NB4 (cell line): ENCODE data around the gene BAIAP3.
A peak's percentile ranks its signal among the peaks of the same experiment; 100 is the strongest.

Experiments used
- DNase-seq: peaks from one replicate; pipeline ENCODE4 v3.0.0; 2010; ENCODE audit warnings: low read depth
- H3K4me3 ChIP-seq: one replicate; pipeline ENCODE4 v1.5.1; 2011; ENCODE audit warnings: mild to moderate bottlenecking, low read depth, low read length, moderate library complexity
- MYC ChIP-seq: IDR thresholded peaks from 2 replicates; pipeline ENCODE4 v1.6.1; 2011; ENCODE audit warnings: low read depth, low read length
- POLR2A ChIP-seq: IDR thresholded peaks from 2 replicates; pipeline ENCODE4 v1.6.1; 2011; ENCODE audit warnings: mild to moderate bottlenecking; ENCODE audit not compliant: insufficient read length; ENCODE audit errors: extremely low read depth
- TF ChIP-seq, protein P1 (sequence below): IDR thresholded peaks from 2 replicates; pipeline ENCODE4 v1.6.1; 2011; ENCODE audit warnings: low read depth, low read length
- TF ChIP-seq, protein P2 (sequence below): IDR thresholded peaks from one replicate; pipeline ENCODE4 v1.5.1; 2012; ENCODE audit warnings: low read depth, low read length

BAIAP3 gene

DNA sequence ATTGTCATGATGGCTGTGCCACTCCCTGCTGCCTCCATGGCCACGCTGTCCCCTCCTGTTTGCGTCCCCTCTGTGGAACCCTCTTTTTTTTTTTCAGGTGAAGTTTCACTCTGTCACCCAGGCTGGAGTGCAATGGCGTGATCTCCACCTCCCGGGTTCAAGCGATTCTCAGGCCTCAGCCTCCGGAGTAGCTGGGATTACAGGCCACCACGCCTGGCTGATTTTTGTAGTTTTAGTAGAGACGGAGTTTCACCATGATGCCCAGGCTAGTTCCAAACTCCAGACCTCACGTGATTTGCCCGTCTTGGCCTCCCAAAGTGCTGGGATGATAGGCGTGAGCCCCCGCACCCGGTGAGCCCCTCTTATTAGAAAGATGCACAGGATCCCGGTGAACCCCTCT is 35.0 kb upstream of the BAIAP3 start:
- TF ChIP-seq, protein P1, sequence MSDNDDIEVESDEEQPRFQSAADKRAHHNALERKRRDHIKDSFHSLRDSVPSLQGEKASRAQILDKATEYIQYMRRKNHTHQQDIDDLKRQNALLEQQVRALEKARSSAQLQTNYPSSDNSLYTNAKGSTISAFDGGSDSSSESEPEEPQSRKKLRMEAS: no peak
- TF ChIP-seq, protein P2, sequence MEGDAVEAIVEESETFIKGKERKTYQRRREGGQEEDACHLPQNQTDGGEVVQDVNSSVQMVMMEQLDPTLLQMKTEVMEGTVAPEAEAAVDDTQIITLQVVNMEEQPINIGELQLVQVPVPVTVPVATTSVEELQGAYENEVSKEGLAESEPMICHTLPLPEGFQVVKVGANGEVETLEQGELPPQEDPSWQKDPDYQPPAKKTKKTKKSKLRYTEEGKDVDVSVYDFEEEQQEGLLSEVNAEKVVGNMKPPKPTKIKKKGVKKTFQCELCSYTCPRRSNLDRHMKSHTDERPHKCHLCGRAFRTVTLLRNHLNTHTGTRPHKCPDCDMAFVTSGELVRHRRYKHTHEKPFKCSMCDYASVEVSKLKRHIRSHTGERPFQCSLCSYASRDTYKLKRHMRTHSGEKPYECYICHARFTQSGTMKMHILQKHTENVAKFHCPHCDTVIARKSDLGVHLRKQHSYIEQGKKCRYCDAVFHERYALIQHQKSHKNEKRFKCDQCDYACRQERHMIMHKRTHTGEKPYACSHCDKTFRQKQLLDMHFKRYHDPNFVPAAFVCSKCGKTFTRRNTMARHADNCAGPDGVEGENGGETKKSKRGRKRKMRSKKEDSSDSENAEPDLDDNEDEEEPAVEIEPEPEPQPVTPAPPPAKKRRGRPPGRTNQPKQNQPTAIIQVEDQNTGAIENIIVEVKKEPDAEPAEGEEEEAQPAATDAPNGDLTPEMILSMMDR: no peak
- TF ChIP-seq POLR2A: no peak
- no peak for TF ChIP-seq MYC
- DNase-seq: no peak
- no peak overlapping the region for H3K4me3 ChIP-seq

DNA sequence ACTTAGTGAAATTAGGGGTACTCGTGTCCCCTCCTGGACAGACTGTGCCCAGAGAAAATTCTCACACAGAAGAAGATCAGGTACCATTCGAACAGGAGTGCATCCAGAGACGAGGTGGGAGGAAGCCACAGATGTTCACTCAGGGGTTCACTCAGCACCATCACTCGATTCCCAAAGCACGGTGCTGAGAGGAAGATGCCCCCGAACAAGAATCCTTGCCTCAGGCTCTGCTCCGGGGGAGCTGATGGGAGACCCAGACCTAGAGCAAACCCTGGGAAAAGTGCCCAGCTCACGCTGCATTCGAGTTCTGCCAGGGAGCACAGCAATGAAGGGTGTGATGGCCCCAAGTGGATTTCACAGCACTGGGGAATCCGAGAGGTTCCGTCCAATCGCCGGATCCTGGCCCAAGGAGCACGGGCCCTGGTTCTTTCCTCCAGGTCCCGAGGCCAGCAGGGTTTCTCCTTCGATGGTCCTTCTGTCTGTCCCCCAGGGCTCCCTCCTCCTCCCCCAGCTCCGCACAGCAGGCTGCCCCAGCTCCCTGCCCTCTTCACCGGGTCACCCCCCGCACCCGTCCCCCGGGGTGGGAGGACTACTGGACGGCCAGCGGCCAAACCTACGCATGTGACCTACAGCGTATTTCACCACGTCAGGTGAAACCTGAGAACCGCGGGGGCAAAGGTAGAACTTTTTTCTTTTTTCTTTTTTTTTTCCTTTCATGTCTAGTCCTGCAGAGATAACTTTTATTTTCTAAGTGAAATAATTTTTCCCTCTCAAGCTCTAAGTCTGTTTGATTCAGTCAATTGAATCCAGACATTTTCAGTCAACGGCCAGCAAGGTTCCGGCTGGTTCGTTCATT is 34.2 kb upstream of the BAIAP3 start:
- TF ChIP-seq POLR2A: no peak
- TF ChIP-seq, protein P2: no peak
- TF ChIP-seq MYC: no peak
- TF ChIP-seq, protein P1: no peak
- no peak for DNase-seq

DNA sequence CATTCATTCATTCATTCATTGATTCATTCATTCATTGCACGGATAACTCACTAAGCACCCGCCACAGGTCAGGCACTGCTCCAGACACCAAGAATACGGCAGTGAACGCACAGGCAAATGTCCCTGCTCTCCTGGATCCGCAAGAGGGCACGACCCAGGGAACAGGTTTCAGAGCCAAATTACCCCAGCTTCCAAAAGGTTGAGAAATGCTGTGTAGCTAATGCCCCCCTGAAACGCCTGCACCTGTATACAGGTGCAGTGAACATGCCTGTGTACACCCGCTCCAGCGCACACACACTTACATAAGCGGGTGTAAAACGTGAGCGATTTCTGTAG is 33.6 kb upstream of the BAIAP3 start:
- no peak for DNase-seq
- H3K4me3 ChIP-seq: no peak overlapping the region
- TF ChIP-seq, protein P2: no peak
- TF ChIP-seq MYC: no peak
- TF ChIP-seq, protein P1: no peak
- no peak for TF ChIP-seq POLR2A

More for the DNA sequence above, 34.2 kb upstream of the BAIAP3 start:
- H3K4me3 ChIP-seq: no peak overlapping the region

DNA sequence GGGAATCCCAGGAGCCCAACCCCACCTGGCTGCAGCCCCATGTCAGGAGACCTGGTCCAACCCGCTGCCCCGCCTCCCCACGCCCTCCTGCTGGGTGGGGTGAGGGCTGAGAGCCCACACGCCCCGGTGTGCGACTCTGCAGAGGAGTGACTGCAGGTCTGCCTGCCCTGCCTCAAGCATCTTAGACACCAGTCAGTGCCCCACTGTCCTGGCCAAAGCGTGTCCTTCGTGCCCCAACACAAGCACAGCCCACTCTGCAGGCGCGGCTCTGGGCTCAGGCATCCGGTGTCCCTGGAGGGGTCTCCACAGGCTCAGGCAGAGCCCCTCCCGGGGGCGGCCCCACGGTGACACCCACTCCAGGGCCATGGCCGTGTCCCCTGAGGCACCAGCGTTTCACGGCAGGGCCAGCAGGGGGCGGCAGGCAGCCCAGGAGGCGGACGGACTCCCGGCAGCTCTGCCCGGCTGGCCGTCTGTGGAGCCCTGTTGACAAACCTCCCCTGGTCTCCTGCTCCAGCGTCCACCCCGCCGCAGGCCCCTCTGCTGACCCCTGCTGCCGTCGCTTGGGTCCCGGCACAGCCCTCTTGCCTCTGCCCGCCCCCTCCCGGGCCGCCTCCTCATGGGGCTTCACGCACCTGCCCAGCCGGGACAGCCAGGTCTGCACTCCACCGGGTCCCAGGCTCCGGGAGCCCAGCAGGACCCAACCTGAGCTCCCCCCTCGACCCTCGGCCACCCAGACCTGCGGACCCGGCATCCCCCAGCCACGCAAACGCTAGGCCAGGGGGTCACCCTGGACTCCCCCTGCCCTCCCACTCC is 32.6 kb upstream of the BAIAP3 start:
- no peak overlapping the region for H3K4me3 ChIP-seq
- TF ChIP-seq POLR2A: no peak
- TF ChIP-seq, protein P2: peak; percentile 66
- DNase-seq: peak; percentile 59

DNA sequence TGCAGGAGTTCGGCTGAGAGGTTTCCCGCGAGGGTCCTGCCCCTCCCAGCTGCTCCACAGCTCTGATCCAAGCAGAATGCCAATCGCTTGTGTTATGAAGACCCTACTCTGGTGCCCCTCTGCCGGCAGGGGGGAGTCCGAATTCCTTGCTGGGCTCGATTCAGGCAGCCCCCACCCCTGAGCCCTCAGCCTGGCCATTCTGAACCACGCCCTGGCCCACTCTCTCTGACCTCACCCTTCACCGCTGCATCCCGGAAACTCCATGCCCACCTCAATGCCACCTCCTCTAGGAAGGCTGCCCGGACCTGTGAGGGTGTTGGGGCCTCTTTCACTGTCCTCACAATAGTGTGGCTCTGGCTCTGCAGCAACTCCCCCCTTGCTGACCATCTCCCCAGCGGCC is 31.9 kb upstream of the BAIAP3 start:
- TF ChIP-seq, protein P2: no peak
- TF ChIP-seq MYC: no peak
- TF ChIP-seq POLR2A: no peak
- TF ChIP-seq, protein P1: no peak
- H3K4me3 ChIP-seq: no peak overlapping the region
- no peak for DNase-seq
